GM12878 (cell line): ENCODE measurements around the gene PPIF. TPM values are rescaled to one million over a fixed set of nuclear protein-coding genes. Genes with fewer than 3 reads are reported as not detected.

Source experiments
- ATAC-seq: fragments of 200-7000 bp; cut with Tn5 transposase; 3 replicates; pipeline ENCODE4 v1.9.1; 2020; ENCODE audit warnings: mild to moderate bottlenecking, moderate library complexity
- BruUV-seq: library from RNA; stranded (reverse); fragments of 400-500 nt; replicated peaks from 2 replicates; lab custom pipeline; 2021; lab: Mats Ljungman, UMichigan
- CTCF ChIA-PET: fragments of 300-600 bp; sonication (Branson Sonifier 250); formaldehyde crosslinking; extraction: SDS; loops from one replicate; lab custom pipeline; 2021; ENCODE audit warnings: inconsistent platforms; lab: Yijun Ruan, JAX
- POLR2A ChIA-PET: fragments of 350-600 bp; formaldehyde crosslinking; extraction: SDS; loops from one replicate; lab custom pipeline; 2021; ENCODE audit warnings: inconsistent platforms; lab: Charles Lee
- RAD21 ChIA-PET: fragments of 300-600 bp; sonication (Branson Sonifier 250); formaldehyde crosslinking; loops from one replicate; lab custom pipeline; 2023; ENCODE audit warnings: antibody characterized with exemption; ENCODE audit not compliant: unreplicated experiment; lab: Charles Lee
- SMC1A ChIA-PET: fragments of 300-600 bp; sonication (Branson Sonifier 250); formaldehyde crosslinking; loops from one replicate; lab custom pipeline; 2023; ENCODE audit not compliant: unreplicated experiment, uncharacterized antibody; lab: Charles Lee
- DNase-seq: peaks from one replicate; pipeline ENCODE4 v3.0.0-alpha.2; 2011; ENCODE audit warnings: low read depth, low spot score
- FAIRE-seq: peaks from 3 replicates; lab custom pipeline; 2011; peaks lifted over from hg19 to GRCh38; lab: Jason Lieb, UNC
- H2AFZ ChIP-seq: 2 replicates; pipeline ENCODE4 v1.6.0; 2011; ENCODE audit warnings: low read depth, low read length, control low read depth; ENCODE audit not compliant: control insufficient read depth
- H3K27ac ChIP-seq: 2 replicates; pipeline ENCODE4 v1.5.1; 2011; ENCODE audit warnings: control low read depth; ENCODE audit not compliant: control insufficient read depth, insufficient read depth
- H3K27me3 ChIP-seq, 2 experiments: replicated peaks in 1 of 2; 2 replicates each; pipeline versions ENCODE4 v1.6.0 to v1.6.1; 2011; ENCODE audit warnings: low read length in 1 of 2; ENCODE audit not compliant: control insufficient read depth in 2 of 2, insufficient read depth in 2 of 2
- H3K36me3 ChIP-seq, 2 experiments: 2 replicates each; pipeline ENCODE4 v1.5.1; 2011; ENCODE audit warnings: low read length in 1 of 2; ENCODE audit not compliant: control insufficient read depth in 2 of 2, insufficient read depth in 2 of 2
- H3K4me1 ChIP-seq: 2 replicates; pipeline ENCODE4 v1.6.1; 2011; ENCODE audit warnings: mild to moderate bottlenecking, low read length, moderate library complexity, mixed read lengths; ENCODE audit not compliant: control insufficient read depth, insufficient read depth
- H3K4me2 ChIP-seq: 2 replicates; pipeline ENCODE4 v1.6.0; 2011; ENCODE audit warnings: control low read depth; ENCODE audit not compliant: control insufficient read depth, insufficient read depth
- H3K4me3 ChIP-seq: fragments of 200-600 bp; sonication (generic); 2 replicates; pipeline ENCODE4 v1.5.1; 2016
- H3K79me2 ChIP-seq: 2 replicates; pipeline ENCODE4 v1.6.0; 2011; ENCODE audit warnings: low read length; ENCODE audit not compliant: control insufficient read depth, insufficient read depth
- H3K9ac ChIP-seq: 2 replicates; pipeline ENCODE4 v1.8.0; 2011; ENCODE audit warnings: low read length, control low read depth, mixed read lengths; ENCODE audit not compliant: control insufficient read depth, insufficient read depth
- H3K9me3 ChIP-seq: replicated peaks from 3 replicates; pipeline ENCODE4 v1.5.1; 2011; ENCODE audit warnings: mild to moderate bottlenecking, low read length; ENCODE audit not compliant: control insufficient read depth, insufficient read depth
- H4K20me1 ChIP-seq: 2 replicates; pipeline ENCODE4 v1.6.0; 2011; ENCODE audit not compliant: control insufficient read depth, insufficient read depth
- IRF3 ChIP-seq: fragments of 450-650 bp; IDR thresholded peaks from 2 replicates; pipeline ENCODE4 v1.6.1; 2014; ENCODE audit warnings: mild to moderate bottlenecking
- IRF5 ChIP-seq: fragments of 450-650 bp; IDR thresholded peaks from 2 replicates; pipeline ENCODE4 v1.6.1; 2017; ENCODE audit warnings: borderline replicate concordance
- MAX ChIP-seq: IDR thresholded peaks from 2 replicates; pipeline ENCODE4 v1.6.1; 2012; ENCODE audit warnings: low read depth, low read length, improper control_type of control experiment
- RCOR1 ChIP-seq: conservative IDR thresholded peaks from 2 replicates; pipeline ENCODE4 v1.6.1; 2012; ENCODE audit warnings: low read depth, low read length, improper control_type of control experiment
- RELA ChIP-seq: fragments of 450-650 bp; IDR thresholded peaks from 2 replicates; pipeline ENCODE4 v1.8.0; 2014; ENCODE audit warnings: borderline replicate concordance; ENCODE audit not compliant: partially characterized antibody
- SREBF2 ChIP-seq: IDR thresholded peaks from 2 replicates; pipeline ENCODE4 v1.6.1; 2012; ENCODE audit warnings: mild to moderate bottlenecking, low read length
- TARDBP ChIP-seq: IDR thresholded peaks from 2 replicates; pipeline ENCODE4 v1.6.1; 2016; ENCODE audit warnings: borderline replicate concordance
- ZBED1 ChIP-seq: IDR thresholded peaks from 2 replicates; pipeline ENCODE4 v1.6.1; 2016; ENCODE audit warnings: borderline replicate concordance
- ZNF207 ChIP-seq: fragments of 450-650 bp; IDR thresholded peaks from 2 replicates; pipeline ENCODE4 v1.6.1; 2014; ENCODE audit warnings: antibody characterized with exemption, mild to moderate bottlenecking, borderline replicate concordance
- WGBS: methylation state at CpG from one replicate; pipeline ENCODE4 v1.1.6; 2016; ENCODE audit warnings: low lambda C conversion rate; ENCODE audit not compliant: insufficient replicate concordance, insufficient coverage; ENCODE audit errors: missing lambda C conversion rate; 5-methylcytosine and 5-hydroxymethylcytosine counted together
- in situ Hi-C: fragments of 300-500 bp; cut with MboI; formaldehyde crosslinking; loops from 9 replicates; pipeline ENCODE4 v1.14.3; 2018; ENCODE audit warnings: mixed read lengths
- intact Hi-C: fragments of 100-400 bp; cut with micrococcal nuclease; formaldehyde crosslinking; loops from one replicate; pipeline ENCODE4 v1.14.2; 2022; ENCODE audit not compliant: unreplicated experiment
- polyA plus RNA-seq, 11 experiments: library from polyadenylated mRNA; depleted of rRNA in 4 of 11; unstranded in 6 of 11; stranded (reverse) in 5 of 11; fragments of >200 nt; fragmentation: Nextera tagmentation in 4 of 11; fragmentation: Illumina TruSeq in 1 of 11; extraction: Ambion mirVana in 4 of 11; extraction: Trizol in 1 of 11; gene quantifications; 1 replicate in 1 of 11; 2 replicates in 10 of 11; pipeline versions ENCODE4 v1.2.1 to v1.2.3, GENCODE V29; 2011 to 2016; ENCODE audit warnings: inconsistent platforms in 2 of 11, missing spikeins in 2 of 11, low read depth in 1 of 11
- total RNA-seq, 4 experiments: library from RNA; depleted of rRNA in 3 of 4; stranded (reverse); fragments of >200 nt in 3 of 4; fragmentation: Illumina TruSeq in 1 of 4; extraction: Trizol in 1 of 4; gene quantifications; 2 replicates each; pipeline versions ENCODE4 v1.2.1 to v1.2.3, GENCODE V29; 2013 to 2021

PPIF gene
- total and polyA plus RNA-seq, 10 of the 15 experiments (the other 5 are each of a cell fraction or from before 2014, with no cell fraction given): 28.8 to 180 (median 128) TPM

- H3K9ac ChIP-seq: no peak overlapping the region
- no peaks in the 10 kb centered on the region for H3K79me2 ChIP-seq
- TF ChIP-seq MAX: no peak
- no peak for TF ChIP-seq ZNF207
- TF ChIP-seq RELA: no peak
- TF ChIP-seq SREBF2: no peak
- no peak for TF ChIP-seq IRF5
- no peak for TF ChIP-seq RCOR1
- no peak for TF ChIP-seq ZBED1
- TF ChIP-seq TARDBP: no peak
- TF ChIP-seq IRF3: no peak
- H3K27ac ChIP-seq: no peak overlapping the region
- 33% methylated on average over 5 of the region's 5 CpGs for WGBS
- H3K27me3 ChIP-seq: no peaks in the 10 kb centered on the region; a peak in 1 of 4 replicates
- ChIA-PET CTCF (interaction anchor here (0.7 to 4.1 kb wide), 5 partner anchors 9 to 100 kb away, joined by 3 to 25 read pairs (median 5); no protein-coding TSS in a partner anchor), RAD21 (interaction anchor here (0.6 to 1.8 kb wide), 4 partner anchors 13 to 101 kb away, joined by 3 to 6 read pairs (median 3); no protein-coding TSS in a partner anchor), POLR2A (no interaction called here), SMC1A (interaction anchor here (1.4 kb wide), 1 partner anchor 13 kb away, joined by 6 read pairs; no protein-coding TSS in a partner anchor)
- DNase-seq: no peak
- H4K20me1 ChIP-seq: no peaks in the 10 kb centered on the region
- H3K36me3 ChIP-seq: no peaks in the 10 kb centered on the region
- peaks cover 6% of the 10 kb centered on the region; the same call in 1 of the 2 replicates for H3K4me1 ChIP-seq
- no peak for ATAC-seq
- H2AFZ ChIP-seq: no peak overlapping the region
- BruUV-seq: no TSS peak
- no peak overlapping the region for H3K4me3 ChIP-seq
- in situ Hi-C loops: no loop called here
- no peaks in the 10 kb centered on the region for H3K9me3 ChIP-seq
- intact Hi-C loops: no loop called here
- no peak overlapping the region for H3K4me2 ChIP-seq
- FAIRE-seq: no peak
Measured at GRCh38 chr10:79387466-79387973, 40.3 kb downstream of the PPIF start.
